ENCODE measurements around the gene SPAG16.

SPAG16 gene

DNA sequence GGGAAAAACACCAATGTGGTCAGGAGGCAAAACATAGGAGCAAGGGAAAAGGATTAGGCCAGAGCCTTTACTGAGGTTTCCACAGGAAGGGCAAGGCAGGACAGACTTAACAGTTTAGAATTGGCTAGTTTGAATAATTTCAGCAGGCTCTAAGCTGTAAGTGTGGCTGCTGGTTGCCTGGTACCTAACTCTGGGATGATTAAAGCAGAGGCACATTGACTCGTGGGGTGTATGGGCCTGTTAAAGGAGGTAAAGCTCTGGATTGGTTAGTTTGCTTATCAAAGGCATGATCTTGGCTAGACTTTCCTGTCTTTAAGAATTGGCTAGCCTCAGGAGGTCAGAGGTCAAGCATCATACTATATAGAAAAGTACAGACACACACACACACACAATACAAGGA lies 132.6 kb downstream of the SPAG16 start:
- TF ChIP-seq CTCF (conservative IDR thresholded peaks at IDR 0.05) = no peak
- H3K27ac ChIP-seq = no peak overlapping the region

- no peak for TF ChIP-seq CTCF (conservative IDR thresholded peaks at IDR 0.05)
- no peak overlapping the region for H3K27ac ChIP-seq
Measured at GRCh38 chr2:213419980-213420379, 135.7 kb downstream of the SPAG16 start.

- H3K27ac ChIP-seq = no peak overlapping the region
- no peak for TF ChIP-seq CTCF (conservative IDR thresholded peaks at IDR 0.05)
Measured at GRCh38 chr2:213420828-213421385, 136.6 kb downstream of the SPAG16 start.

- no peak overlapping the region for H3K27ac ChIP-seq
Measured at GRCh38 chr2:213422211-213422610, 137.9 kb downstream of the SPAG16 start.

DNA sequence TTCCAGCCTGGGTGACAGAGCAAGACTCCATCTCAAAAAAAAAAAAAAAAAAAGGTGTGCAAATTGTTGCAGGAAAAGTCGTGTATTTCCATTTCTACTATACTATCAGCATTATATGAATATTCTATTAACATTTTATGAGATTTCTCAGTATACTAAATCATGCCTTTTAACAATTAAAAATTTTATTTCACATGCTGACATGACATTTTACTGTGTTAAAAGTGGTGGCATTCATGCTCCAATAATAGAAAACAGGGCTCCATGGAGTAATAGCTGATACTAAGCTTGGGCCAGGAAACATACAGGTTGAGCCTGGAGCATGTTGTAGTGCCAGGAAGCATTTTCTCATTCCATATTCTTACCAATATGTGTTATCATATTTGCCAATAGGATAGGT lies 141.4 kb downstream of the SPAG16 start:
- no peak overlapping the region for H3K27ac ChIP-seq
- TF ChIP-seq CTCF (conservative IDR thresholded peaks at IDR 0.05) = no peak

More at GRCh38 chr2:213422211-213422610, 137.9 kb downstream of the SPAG16 start:
- no peak for TF ChIP-seq CTCF (conservative IDR thresholded peaks at IDR 0.05)

DNA sequence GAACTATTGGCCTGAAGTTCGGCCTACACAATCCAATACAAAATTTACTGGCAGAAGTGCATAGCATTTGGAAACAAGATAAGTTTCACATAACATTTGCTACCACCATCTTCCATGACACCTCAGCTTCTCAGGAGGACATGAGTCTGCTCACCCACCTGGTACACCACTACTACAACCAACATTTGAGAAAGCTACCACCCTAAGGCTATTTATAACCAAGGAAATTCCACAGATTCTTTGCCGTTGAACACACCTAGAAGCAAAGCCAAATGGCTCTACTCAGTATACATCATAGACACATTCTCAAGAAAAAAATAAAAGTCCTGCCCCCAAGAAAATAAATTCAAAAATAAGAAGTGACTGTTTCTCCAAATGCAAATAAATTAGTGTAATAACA lies 145.3 kb downstream of the SPAG16 start:
- no peak for TF ChIP-seq CTCF (conservative IDR thresholded peaks at IDR 0.05)
- no peak overlapping the region for H3K27ac ChIP-seq

- TF ChIP-seq CTCF (conservative IDR thresholded peaks at IDR 0.05) = no peak
- H3K27ac ChIP-seq = no peak overlapping the region
Measured at GRCh38 chr2:213443921-213444320, 159.7 kb downstream of the SPAG16 start.
